SK-N-MC (cell line): ENCODE results near the gene MRPL46.

Experiments
- EZH2 ChIP-seq: fragments of 200-600 bp; sonication (generic); IDR thresholded peaks from one replicate; pipeline ENCODE4 v1.6.1; 2017; ENCODE audit warnings: antibody characterized with exemption
- POLR2AphosphoS5 ChIP-seq: IDR thresholded peaks from 2 replicates; pipeline ENCODE4 v1.6.1; 2012; ENCODE audit warnings: mild to moderate bottlenecking, low read depth, low read length, borderline replicate concordance

DNA sequence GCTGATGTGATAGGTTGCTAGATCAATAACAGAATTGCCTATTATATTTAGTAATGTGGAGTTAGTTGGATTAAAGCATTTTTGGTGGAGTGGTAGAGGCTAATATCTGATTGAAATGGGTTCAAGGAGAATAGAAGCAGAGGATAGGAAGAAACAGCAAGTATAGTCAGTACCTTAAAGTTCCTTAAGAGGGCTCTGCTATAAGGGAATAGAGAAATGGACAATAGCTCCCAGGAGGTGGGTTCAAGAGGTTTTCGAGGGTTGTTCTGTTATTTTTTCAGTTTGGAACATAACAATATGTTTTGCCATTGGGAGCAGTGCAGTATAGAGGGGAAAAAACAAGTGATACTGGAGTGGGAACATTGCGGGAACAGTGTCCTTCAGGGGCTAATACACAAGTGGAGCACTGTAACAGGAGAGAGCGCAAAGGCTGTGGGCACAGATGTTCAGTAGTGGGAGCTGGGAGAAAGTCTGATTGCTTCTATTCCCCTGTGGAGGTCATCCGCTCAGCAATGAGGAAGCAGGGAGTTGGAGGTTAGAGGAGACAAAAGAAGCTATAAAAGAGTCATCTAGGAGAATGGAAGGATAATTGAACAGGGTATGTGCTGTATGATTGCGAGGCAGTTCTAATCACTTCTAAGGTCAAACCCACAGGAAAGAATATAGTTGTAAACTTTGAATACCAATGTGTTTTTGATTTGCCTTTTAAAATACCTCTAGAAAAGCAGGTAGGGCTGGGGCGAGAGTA, 3.6 kb upstream of the MRPL46 start:
- TF ChIP-seq EZH2 (no peak), POLR2AphosphoS5 (no peak)
